Adrenal gland (tissue), 12 donors: ENCODE results near the gene MAP3K8. TPM values are rescaled to one million over a fixed set of nuclear protein-coding genes. Genes with fewer than 3 reads are reported as not detected.

Experiments used
- DNase-seq, 7 donors: peaks; one replicate each; pipeline ENCODE4 v3.0.0-alpha.2; 2019 to 2020
- H3K27ac ChIP-seq, 5 donors: fragments of 200-600 bp; sonication (generic) in 4 of 5; 1 replicate in 3 of 5; 2 replicates in 2 of 5; pipeline versions ENCODE4 v1.5.1 to v1.8.0; 2016 to 2020; ENCODE audit warnings: mild to moderate bottlenecking in 1 of 5
- H3K27me3 ChIP-seq: fragments of 200-600 bp; 2 replicates; pipeline ENCODE4 v1.8.0; 2021
- H3K36me3 ChIP-seq, 2 donors: fragments of 200-600 bp; replicated peaks in 1 of 2; 1 replicate in 1 of 2; 2 replicates in 1 of 2; pipeline versions ENCODE4 v1.5.1 to v1.8.0; 2018 to 2022
- H3K4me1 ChIP-seq, 2 donors: fragments of 200-600 bp; replicated peaks in 1 of 2; 1 replicate in 1 of 2; 2 replicates in 1 of 2; pipeline versions ENCODE4 v1.5.1 to v1.8.0; 2018 to 2021
- H3K4me3 ChIP-seq, 4 donors: fragments of 200-600 bp; sonication (generic) in 3 of 4; one replicate each; pipeline ENCODE4 v1.5.1; 2016 to 2018
- H3K9me3 ChIP-seq, 3 donors: fragments of 200-600 bp; sonication (generic) in 1 of 3; replicated peaks in 1 of 3; 1 replicate in 2 of 3; 2 replicates in 1 of 3; pipeline versions ENCODE4 v1.5.1 to v1.8.0; 2016 to 2021
- POLR2A ChIP-seq, 2 donors: fragments of 450-650 bp; IDR thresholded peaks; one replicate each; pipeline ENCODE4 v1.6.1; 2017; ENCODE audit warnings: antibody characterized with exemption in 2 of 2, mild to moderate bottlenecking in 2 of 2, moderate library complexity in 1 of 2
- WGBS, 4 donors: extraction: QIAGEN DNeasy Blood & Tissue Kit in 2 of 4; methylation state at CpG; one replicate each; pipeline versions ENCODE4 v1.1.5 to v1.1.7; 2013 to 2017; 5-methylcytosine and 5-hydroxymethylcytosine counted together
- intact Hi-C, 2 donors: fragments of 100-400 bp; cut with DNase I; formaldehyde crosslinking; loops; one replicate each; pipeline versions ENCODE4 v1.14.1 to v1.15.0; 2022 to 2023
- polyA plus RNA-seq, 3 donors: library from polyadenylated mRNA; stranded (reverse); fragments of 200-250 nt in 2 of 3; fragments of 350-450 nt in 1 of 3; fragmentation: Illumina TruSeq in 1 of 3; extraction: RNeasy Lipid Tissue Mini Kit (QIAGEN cat#74804) in 1 of 3; gene quantifications; one replicate each; pipeline ENCODE4 v1.2.3, GENCODE V29; 2013 to 2014
- total RNA-seq, 9 donors: library from RNA; depleted of rRNA in 4 of 9; stranded (reverse); fragments of >200 nt in 4 of 9; fragments of 120-200 nt in 1 of 9; fragmentation: NEBNext Ultra II Directional in 1 of 9; extraction: Animal tissue kit (Norgen Biotek cat#: 25700) in 1 of 9; gene quantifications; one replicate each; pipeline versions ENCODE4 v1.1.0 to v1.2.4, GENCODE V29; 2013 to 2023
- TF ChIP-seq, protein P1 (sequence below), 6 experiments: fragments of 450-650 bp in 4 of 6; fragments of 200-600 bp in 2 of 6; sonication (generic) in 1 of 6; IDR thresholded peaks; 1 replicate in 5 of 6; 2 replicates in 1 of 6; pipeline versions ENCODE4 v1.5.1 to v1.8.0; 2016 to 2021; ENCODE audit warnings: antibody characterized with exemption in 6 of 6, mild to moderate bottlenecking in 2 of 6, moderate library complexity in 1 of 6
- donor health status: healthy with polysubstance abuse.
- donor health status: Bipolar disorder and iron deficiency.
- donor health status: DM: yes; HTN: yes; CAD: no.
- donor health status: DM: no; HTN: no; CAD: no.
- donor health status: DM: no; HTN: no; CAD: no.
- donor health status: DM: yes; HTN: yes; CAD: no.

MAP3K8 gene
- total and polyA plus RNA-seq, 12 donors, result 2.0 to 58.0 (median 20.1) TPM

GRCh38 chr10:30392564-30392990, 41.4 kb upstream of the MAP3K8 start:
- peak; percentile 51 to 85 (median 77) for DNase-seq
- peaks cover 0 to 11% of the 10 kb centered on the region in 2 donors for H3K4me1 ChIP-seq
- TF ChIP-seq POLR2A (IDR thresholded peaks at IDR 0.05), result no peak
- TF ChIP-seq, protein P1, sequence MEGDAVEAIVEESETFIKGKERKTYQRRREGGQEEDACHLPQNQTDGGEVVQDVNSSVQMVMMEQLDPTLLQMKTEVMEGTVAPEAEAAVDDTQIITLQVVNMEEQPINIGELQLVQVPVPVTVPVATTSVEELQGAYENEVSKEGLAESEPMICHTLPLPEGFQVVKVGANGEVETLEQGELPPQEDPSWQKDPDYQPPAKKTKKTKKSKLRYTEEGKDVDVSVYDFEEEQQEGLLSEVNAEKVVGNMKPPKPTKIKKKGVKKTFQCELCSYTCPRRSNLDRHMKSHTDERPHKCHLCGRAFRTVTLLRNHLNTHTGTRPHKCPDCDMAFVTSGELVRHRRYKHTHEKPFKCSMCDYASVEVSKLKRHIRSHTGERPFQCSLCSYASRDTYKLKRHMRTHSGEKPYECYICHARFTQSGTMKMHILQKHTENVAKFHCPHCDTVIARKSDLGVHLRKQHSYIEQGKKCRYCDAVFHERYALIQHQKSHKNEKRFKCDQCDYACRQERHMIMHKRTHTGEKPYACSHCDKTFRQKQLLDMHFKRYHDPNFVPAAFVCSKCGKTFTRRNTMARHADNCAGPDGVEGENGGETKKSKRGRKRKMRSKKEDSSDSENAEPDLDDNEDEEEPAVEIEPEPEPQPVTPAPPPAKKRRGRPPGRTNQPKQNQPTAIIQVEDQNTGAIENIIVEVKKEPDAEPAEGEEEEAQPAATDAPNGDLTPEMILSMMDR (IDR thresholded peaks at IDR 0.05), result peak; percentile 90 to 94 (median 92)
- H3K27ac ChIP-seq, result no peak overlapping the region
- WGBS, 4 donors, result 4 to 8% (median 7%) methylated on average over 12 to 17 of the region's 17 CpGs
- H3K9me3 ChIP-seq, result no peaks in the 10 kb centered on the region
- intact Hi-C loops, result loop anchor here (5.0 kb wide), 2 partner anchors 195 to 200 kb away; no protein-coding TSS in a partner anchor
- peak overlapping the region in 1 of 4 donors; percentile 38 for H3K4me3 ChIP-seq
- H3K36me3 ChIP-seq, result no peaks in the 10 kb centered on the region
- H3K27me3 ChIP-seq, result no peaks in the 10 kb centered on the region

DNA sequence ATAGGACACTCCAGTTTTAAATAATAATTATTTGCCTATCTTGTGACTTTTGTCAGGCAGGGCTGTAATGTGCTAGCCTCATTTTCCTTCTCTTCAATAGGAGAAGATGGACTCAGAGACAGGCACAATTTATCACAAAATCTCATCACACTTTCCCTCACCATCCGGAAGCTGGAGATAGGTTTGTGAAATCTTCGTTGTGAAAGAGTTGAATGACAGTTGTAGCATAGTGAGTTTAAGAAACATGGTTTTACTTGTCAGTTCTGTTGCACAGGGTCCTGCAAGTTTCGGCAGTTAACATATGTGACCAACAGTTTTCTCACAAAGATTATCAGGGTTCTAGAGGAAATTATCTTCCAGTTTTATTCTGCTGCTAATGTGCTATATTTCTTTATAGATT, 37.7 kb upstream of the MAP3K8 start:
- TF ChIP-seq, protein P1 (IDR thresholded peaks at IDR 0.05), result no peak
- TF ChIP-seq POLR2A (IDR thresholded peaks at IDR 0.05), result no peak
- WGBS, 4 donors, result 45 to 58% (median 58%) methylated on average over 3 of the region's 3 CpGs
- no peaks in the 10 kb centered on the region for H3K27me3 ChIP-seq

DNA sequence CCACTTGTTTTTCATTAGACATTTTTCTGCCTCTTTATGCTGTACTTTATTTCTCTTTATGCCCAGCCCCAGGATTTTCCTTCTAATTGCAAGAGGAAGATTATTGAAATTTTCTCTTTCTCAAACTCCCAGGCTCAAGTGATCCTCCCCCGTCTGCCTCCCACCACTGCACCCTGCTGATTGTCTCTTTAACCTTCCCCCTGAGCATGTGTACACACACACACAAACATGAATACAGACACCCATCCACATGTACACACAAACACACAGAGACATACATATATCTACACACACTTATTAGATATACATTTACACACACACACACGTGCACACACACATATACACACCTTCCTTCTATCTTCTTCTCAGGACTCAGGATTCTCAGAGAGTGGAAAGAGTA, 37.3 kb upstream of the MAP3K8 start:
- Histone ChIP-seq H3K4me1 (peaks cover 0 to 11% of the 10 kb centered on the region in 2 donors), H3K27me3 (no peaks in the 10 kb centered on the region), H3K9me3 (no peaks in the 10 kb centered on the region), H3K36me3 (no peaks in the 10 kb centered on the region), H3K27ac (no peak overlapping the region), H3K4me3 (no peak overlapping the region)
- TF ChIP-seq POLR2A (IDR thresholded peaks at IDR 0.05), result no peak
- TF ChIP-seq, protein P1 (IDR thresholded peaks at IDR 0.05), result no peak
- 55 to 65% (median 61%) methylated on average over 2 of the region's 2 CpGs for WGBS, 4 donors
- intact Hi-C loops, result no loop called here
- DNase-seq, result no peak

More for the DNA sequence above, 37.7 kb upstream of the MAP3K8 start:
- Histone ChIP-seq H3K4me1 (peaks cover 0 to 11% of the 10 kb centered on the region in 2 donors), H3K27ac (no peak overlapping the region), H3K9me3 (no peaks in the 10 kb centered on the region), H3K36me3 (no peaks in the 10 kb centered on the region), H3K4me3 (no peak overlapping the region)
- DNase-seq, result no peak
- intact Hi-C loops, result no loop called here

- intact Hi-C loops, result no loop called here
- Histone ChIP-seq H3K4me3 (no peak overlapping the region), H3K36me3 (no peaks in the 10 kb centered on the region), H3K4me1 (peaks cover 0 to 7% of the 10 kb centered on the region in 2 donors), H3K27ac (no peak overlapping the region), H3K9me3 (no peaks in the 10 kb centered on the region), H3K27me3 (no peaks in the 10 kb centered on the region)
- no peak for TF ChIP-seq POLR2A (IDR thresholded peaks at IDR 0.05)
- TF ChIP-seq, protein P1 (IDR thresholded peaks at IDR 0.05), result no peak
- no peak for DNase-seq
- 72 to 88% (median 78%) methylated on average over 2 of the region's 2 CpGs for WGBS, 4 donors
Observed at GRCh38 chr10:30398193-30398592, 35.8 kb upstream of the MAP3K8 start.
